ENCODE data around the gene C14orf132. TPM values are rescaled to one million over a fixed set of nuclear protein-coding genes. Genes with fewer than 3 reads are reported as not detected.

The C14orf132 gene
- total RNA-seq, 2 experiments from 2014 or later, result 1.6 to 2.3 TPM

GRCh38 chr14:96039633-96040311, 610 bp downstream of the C14orf132 start:
- peak; percentile 29 for DNase-seq
- peaks cover 52% of the 10 kb centered on the region for H3K27me3 Mint-ChIP-seq
- peaks cover 11% of the 10 kb centered on the region for H3K4me1 Mint-ChIP-seq (ENCODE audit: low read depth)

GRCh38 chr14:96040828-96041371, 1.7 kb downstream of the C14orf132 start:
- no peak overlapping the region for H3K27ac Mint-ChIP-seq
- H3K27me3 Mint-ChIP-seq, result peaks cover 56% of the 10 kb centered on the region
- ATAC-seq, result no peak
- H3K4me3 Mint-ChIP-seq, result no peak overlapping the region
- DNase-seq, result no peak
- ChIA-PET CTCF (no interaction called here), POLR2A (no interaction called here)
- intact Hi-C loops (cut with micrococcal nuclease), result no loop called here
- H3K9me3 Mint-ChIP-seq, result peaks cover 3% of the 10 kb centered on the region
- peaks cover 11% of the 10 kb centered on the region for H3K4me1 Mint-ChIP-seq (ENCODE audit: low read depth)
- H3K36me3 Mint-ChIP-seq (ENCODE audit: low read depth), result no peaks in the 10 kb centered on the region
- TF ChIP-seq CTCF (IDR thresholded peaks at IDR 0.05), result no peak

More at GRCh38 chr14:96039633-96040311, 610 bp downstream of the C14orf132 start:
- peak; percentile 50 for ATAC-seq
- ChIA-PET CTCF (interaction anchor here (1.2 kb wide), 1 partner anchor 18 kb away, joined by 4 read pairs; no protein-coding TSS in a partner anchor), POLR2A (interaction anchor here (1.0 kb wide), 1 partner anchor 8 kb away, joined by 3 read pairs; no protein-coding TSS in a partner anchor)
- intact Hi-C loops (cut with micrococcal nuclease), result no loop called here
- Mint-ChIP-seq H3K27ac (peak overlapping the region; percentile 19), H3K9me3 (no peaks in the 10 kb centered on the region), H3K4me3 (peak overlapping the region; percentile 73), H3K36me3 (ENCODE audit: low read depth) (no peaks in the 10 kb centered on the region)
- TF ChIP-seq CTCF (IDR thresholded peaks at IDR 0.05), result peak; percentile 27

GRCh38 chr14:96042248-96042930, 3.2 kb downstream of the C14orf132 start:
- ATAC-seq (no peak), DNase-seq (no peak)
- H3K9me3 Mint-ChIP-seq, result peaks cover 3% of the 10 kb centered on the region
- ChIA-PET POLR2A (no interaction called here), CTCF (no interaction called here)
- H3K4me3 Mint-ChIP-seq, result no peak overlapping the region
- no peak overlapping the region for H3K27ac Mint-ChIP-seq
- H3K27me3 Mint-ChIP-seq, result peaks cover 52% of the 10 kb centered on the region
- intact Hi-C loops (cut with micrococcal nuclease), result no loop called here
- no peaks in the 10 kb centered on the region for H3K36me3 Mint-ChIP-seq (ENCODE audit: low read depth)
- H3K4me1 Mint-ChIP-seq (ENCODE audit: low read depth), result peaks cover 11% of the 10 kb centered on the region
- no peak for TF ChIP-seq CTCF (IDR thresholded peaks at IDR 0.05)

- Mint-ChIP-seq H3K27ac (no peak overlapping the region), H3K27me3 (peaks cover 18% of the 10 kb centered on the region), H3K4me1 (ENCODE audit: low read depth) (no peaks in the 10 kb centered on the region), H3K9me3 (peaks cover 3% of the 10 kb centered on the region), H3K36me3 (ENCODE audit: low read depth) (no peaks in the 10 kb centered on the region), H3K4me3 (no peak overlapping the region)
- CTCF ChIA-PET, result no interaction called here
- DNase-seq (no peak), ATAC-seq (no peak)
- intact Hi-C loops (cut with micrococcal nuclease), result no loop called here
- no peak for TF ChIP-seq CTCF (IDR thresholded peaks at IDR 0.05)
- POLR2A ChIA-PET, result no interaction called here
Observed at GRCh38 chr14:96046630-96047029, 7.5 kb downstream of the C14orf132 start.

- no peaks in the 10 kb centered on the region for H3K36me3 Mint-ChIP-seq (ENCODE audit: low read depth)
- intact Hi-C loops (cut with micrococcal nuclease), result no loop called here
- no peak for TF ChIP-seq CTCF (IDR thresholded peaks at IDR 0.05)
- peaks cover 3% of the 10 kb centered on the region for H3K9me3 Mint-ChIP-seq
- H3K4me1 Mint-ChIP-seq (ENCODE audit: low read depth), result no peaks in the 10 kb centered on the region
- no peak for DNase-seq
- CTCF ChIA-PET, result no interaction called here
- H3K27me3 Mint-ChIP-seq, result peaks cover 15% of the 10 kb centered on the region
- H3K27ac Mint-ChIP-seq, result no peak overlapping the region
- H3K4me3 Mint-ChIP-seq, result no peak overlapping the region
- ATAC-seq, result no peak
- POLR2A ChIA-PET, result no interaction called here
Observed at GRCh38 chr14:96047101-96047500, 7.9 kb downstream of the C14orf132 start.
